Caco-2 (cell line): Measurements from ENCODE around the gene HBP1. TPM values are rescaled to one million over a fixed set of nuclear protein-coding genes. Genes with fewer than 3 reads are reported as not detected.

Source experiments
- BruUV-seq: library from RNA; stranded (reverse); fragments of 400-500 nt; replicated peaks from 2 replicates; lab custom pipeline; 2021; lab: Mats Ljungman, UMichigan
- CTCF ChIA-PET: fragments of 300-600 bp; sonication (Branson Sonifier 250); formaldehyde crosslinking; loops from one replicate; lab custom pipeline; 2022; ENCODE audit warnings: antibody characterized with exemption; lab: Charles Lee
- POLR2A ChIA-PET: fragments of 300-600 bp; sonication (Branson Sonifier 250); formaldehyde crosslinking; loops from one replicate; lab custom pipeline; 2022; ENCODE audit warnings: antibody characterized with exemption; lab: Charles Lee
- DNase-seq, 2 experiments: peaks; one replicate each; pipeline versions ENCODE4 v3.0.0 to v3.0.0-alpha.2; 2020 to 2022
- H3K27me3 ChIP-seq: replicated peaks from 2 replicates; pipeline ENCODE4 v1.6.0; 2011; ENCODE audit warnings: low read length; ENCODE audit not compliant: control insufficient read depth, insufficient read depth
- H3K36me3 ChIP-seq: 2 replicates; pipeline ENCODE4 v1.5.1; 2011; ENCODE audit warnings: low read length; ENCODE audit not compliant: control insufficient read depth, insufficient read depth
- H3K4me1 ChIP-seq: fragments of 250-450 bp; sonication (Bioruptor Pico); 2 replicates; pipeline ENCODE4 v1.5.1; 2020; ENCODE audit warnings: mild to moderate bottlenecking
- H3K4me3 ChIP-seq: 2 replicates; pipeline ENCODE4 v1.5.1; 2011; ENCODE audit warnings: low read depth, mild to moderate bottlenecking, control low read depth, low read length
- H3K9me3 ChIP-seq: fragments of 250-450 bp; sonication (Bioruptor Pico); 2 replicates; pipeline ENCODE4 v1.5.1; 2020; ENCODE audit warnings: mild to moderate bottlenecking, moderate library complexity
- H3K27ac Mint-ChIP-seq: one replicate; pipeline ENCODE4 v1.8.0; 2022; ENCODE audit warnings: mixed read lengths; ENCODE audit not compliant: unreplicated experiment
- H3K27me3 Mint-ChIP-seq: one replicate; pipeline ENCODE4 v1.8.0; 2022; ENCODE audit warnings: mixed read lengths; ENCODE audit not compliant: insufficient read depth, unreplicated experiment
- H3K36me3 Mint-ChIP-seq: one replicate; pipeline ENCODE4 v1.8.0; 2022; ENCODE audit warnings: mild to moderate bottlenecking, mixed read lengths; ENCODE audit not compliant: insufficient read depth, unreplicated experiment
- H3K4me1 Mint-ChIP-seq: one replicate; pipeline ENCODE4 v1.8.0; 2022; ENCODE audit warnings: low read depth, mixed read lengths; ENCODE audit not compliant: unreplicated experiment
- H3K4me3 Mint-ChIP-seq: one replicate; pipeline ENCODE4 v1.8.0; 2022; ENCODE audit warnings: mild to moderate bottlenecking, moderate library complexity, mixed read lengths; ENCODE audit not compliant: unreplicated experiment
- H3K9me3 Mint-ChIP-seq: one replicate; pipeline ENCODE4 v1.8.0; 2022; ENCODE audit warnings: mixed read lengths; ENCODE audit not compliant: unreplicated experiment
- CTCF ChIP-seq, 2 experiments: fragments of 200-600 bp in 1 of 2; IDR thresholded peaks; 1 replicate in 1 of 2; 2 replicates in 1 of 2; pipeline versions ENCODE4 v1.5.1 to v1.8.0; 2011 to 2022; ENCODE audit warnings: antibody characterized with exemption in 1 of 2, control low read depth in 1 of 2, inconsistent platforms in 1 of 2, low read depth in 1 of 2, low read length in 1 of 2, mild to moderate bottlenecking in 1 of 2, moderate library complexity in 1 of 2; ENCODE audit not compliant: insufficient read depth in 1 of 2, severe bottlenecking in 1 of 2, unreplicated experiment in 1 of 2
- intact Hi-C: fragments of 100-400 bp; cut with micrococcal nuclease; formaldehyde crosslinking; loops from one replicate; pipeline ENCODE4 v1.10.0; 2022; ENCODE audit not compliant: unreplicated experiment
- total RNA-seq: library from RNA; stranded (reverse); gene quantifications from 2 replicates; pipeline ENCODE4 v1.2.3, GENCODE V29; 2022

Gene HBP1
- total RNA-seq, 1 experiment from 2014 or later, result 24.2 TPM

GRCh38 chr7:107157091-107157490, 11.7 kb upstream of the HBP1 start:
- Mint-ChIP-seq H3K4me3 (peak overlapping the region; percentile 23), H3K27me3 (no peaks in the 10 kb centered on the region), H3K27ac (no peak overlapping the region), H3K4me1 (peaks cover 4% of the 10 kb centered on the region), H3K36me3 (no peaks in the 10 kb centered on the region), H3K9me3 (no peaks in the 10 kb centered on the region)
- POLR2A ChIA-PET, result no interaction called here
- Histone ChIP-seq H3K9me3 (no peaks in the 10 kb centered on the region), H3K4me3 (no peak overlapping the region), H3K36me3 (no peaks in the 10 kb centered on the region), H3K4me1 (no peaks in the 10 kb centered on the region), H3K27me3 (no peaks in the 10 kb centered on the region)
- intact Hi-C loops, result no loop called here
- no peak for DNase-seq
- no peak for TF ChIP-seq CTCF (IDR thresholded peaks at IDR 0.05; ENCODE audit: insufficient read depth in 1 of 2, low read depth in 1 of 2, low read length in 1 of 2, severe bottlenecking in 1 of 2, unreplicated experiment in 1 of 2)
- CTCF ChIA-PET, result no interaction called here
- no TSS peak for BruUV-seq

GRCh38 chr7:107158028-107158427, 10.8 kb upstream of the HBP1 start:
- Mint-ChIP-seq H3K4me3 (no peak overlapping the region), H3K4me1 (no peaks in the 10 kb centered on the region), H3K27me3 (no peaks in the 10 kb centered on the region), H3K36me3 (no peaks in the 10 kb centered on the region), H3K9me3 (no peaks in the 10 kb centered on the region), H3K27ac (no peak overlapping the region)
- intact Hi-C loops, result no loop called here
- no peak for TF ChIP-seq CTCF (IDR thresholded peaks at IDR 0.05; ENCODE audit: insufficient read depth in 1 of 2, low read depth in 1 of 2, low read length in 1 of 2, severe bottlenecking in 1 of 2, unreplicated experiment in 1 of 2)
- CTCF ChIA-PET, result no interaction called here
- no peak for DNase-seq
- Histone ChIP-seq H3K9me3 (no peaks in the 10 kb centered on the region), H3K27me3 (no peaks in the 10 kb centered on the region), H3K36me3 (no peaks in the 10 kb centered on the region), H3K4me1 (no peaks in the 10 kb centered on the region), H3K4me3 (no peak overlapping the region)
- no TSS peak for BruUV-seq
- POLR2A ChIA-PET, result no interaction called here

GRCh38 chr7:107160389-107160788, 8.4 kb upstream of the HBP1 start:
- Histone ChIP-seq H3K4me1 (no peaks in the 10 kb centered on the region), H3K36me3 (no peaks in the 10 kb centered on the region), H3K9me3 (no peaks in the 10 kb centered on the region), H3K4me3 (no peak overlapping the region), H3K27me3 (no peaks in the 10 kb centered on the region)
- Mint-ChIP-seq H3K27me3 (no peaks in the 10 kb centered on the region), H3K4me1 (no peaks in the 10 kb centered on the region), H3K9me3 (no peaks in the 10 kb centered on the region), H3K36me3 (no peaks in the 10 kb centered on the region), H3K4me3 (no peak overlapping the region), H3K27ac (no peak overlapping the region)
- intact Hi-C loops, result loop anchor here (10.0 kb wide), 1 partner anchor 876 kb away; the partner anchor contains the start of gene NAMPT
- TF ChIP-seq CTCF (IDR thresholded peaks at IDR 0.05; ENCODE audit: insufficient read depth in 1 of 2, low read depth in 1 of 2, low read length in 1 of 2, severe bottlenecking in 1 of 2, unreplicated experiment in 1 of 2), result no peak
- no TSS peak for BruUV-seq
- POLR2A ChIA-PET, result no interaction called here
- no peak for DNase-seq
- CTCF ChIA-PET, result no interaction called here
